ENCODE data around the gene LGR4.

Gene LGR4

DNA sequence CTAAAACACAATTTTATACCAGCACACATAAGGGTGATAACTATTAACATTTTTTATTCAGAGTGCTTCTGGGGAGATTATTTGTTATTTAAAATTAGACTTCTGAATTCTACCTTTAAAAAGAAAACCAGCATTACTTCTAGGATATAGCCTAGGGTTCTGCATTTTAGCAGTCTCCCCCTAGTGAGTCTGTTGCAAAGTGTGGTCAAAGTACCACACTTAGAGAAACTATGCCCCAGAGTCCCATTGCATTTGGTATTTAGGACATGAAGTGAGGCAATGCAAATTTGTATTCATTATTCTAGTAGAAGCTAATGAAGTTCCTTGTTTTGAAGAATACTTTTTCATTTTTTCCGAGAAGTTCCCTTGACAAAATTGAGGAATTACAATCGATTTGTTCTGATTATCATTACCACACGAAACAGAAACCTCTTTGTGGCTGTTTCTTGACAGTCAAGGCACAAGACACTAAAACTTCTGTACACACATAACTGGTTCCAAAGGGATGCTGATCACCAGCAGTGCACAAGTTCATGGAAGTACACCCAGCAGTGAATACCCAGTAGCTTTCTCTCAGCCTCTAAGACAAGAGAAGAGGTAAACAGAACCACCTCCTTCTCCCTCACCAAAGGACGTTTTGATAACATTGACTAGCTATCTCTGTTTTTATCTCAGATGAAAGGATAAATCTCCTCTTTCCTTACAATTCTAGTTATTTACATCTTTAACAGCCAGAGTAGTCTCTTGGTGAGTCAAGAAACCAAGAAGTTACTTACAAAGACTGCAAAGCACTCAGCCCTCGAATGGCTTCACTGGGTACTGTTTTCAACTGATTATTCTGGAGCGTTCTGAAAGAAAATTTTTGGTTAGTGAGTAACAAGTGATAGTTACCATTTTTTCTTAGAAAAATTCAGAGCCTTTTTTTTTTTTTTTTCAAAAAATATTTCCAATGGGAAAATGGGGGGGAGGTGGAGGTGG lies 82.0 kb downstream of the LGR4 start:
- FAIRE-seq (no peak), DNase-seq (ENCODE audit: insufficient read length, low spot score) (no peak)
- TF ChIP-seq POLR2A (IDR thresholded peaks at IDR 0.05; ENCODE audit: low read depth, low read length) = no peak
- TF ChIP-seq POU2F2 (IDR thresholded peaks at IDR 0.05; ENCODE audit: low read depth, low read length) = no peak
- TF ChIP-seq TAF1 (IDR thresholded peaks at IDR 0.05; ENCODE audit: low read depth, low read length) = no peak
- TF ChIP-seq PAX5 (IDR thresholded peaks at IDR 0.05; ENCODE audit: insufficient read depth, low read length, severe bottlenecking) = no peak
- TF ChIP-seq POLR2AphosphoS5 (IDR thresholded peaks at IDR 0.05; ENCODE audit: low read depth, low read length) = no peak
- TF ChIP-seq SPI1 (IDR thresholded peaks at IDR 0.05; ENCODE audit: low read depth, low read length) = no peak

DNA sequence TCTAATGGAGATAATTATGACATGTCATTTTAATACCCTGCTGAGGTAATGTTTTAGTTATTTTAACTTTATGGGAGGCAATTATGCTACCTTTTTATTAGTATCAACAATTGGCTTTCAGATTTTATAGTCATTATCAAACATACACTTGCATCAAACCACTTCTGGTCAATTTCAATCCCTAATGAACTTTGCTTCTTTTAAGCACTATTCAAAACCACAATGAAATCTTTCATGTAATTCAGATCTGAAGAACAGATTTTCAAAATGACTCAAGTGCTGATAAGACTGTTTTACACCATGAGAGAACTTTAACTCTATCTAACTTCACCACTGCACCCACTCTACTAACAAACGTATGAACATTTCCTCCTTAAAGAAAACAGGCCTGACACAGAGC lies 83.7 kb downstream of the LGR4 start:
- no peak for DNase-seq (ENCODE audit: insufficient read length, low spot score)
- no peak for FAIRE-seq
- no peak for TF ChIP-seq POLR2A (IDR thresholded peaks at IDR 0.05; ENCODE audit: low read depth, low read length)
- no peak for TF ChIP-seq POU2F2 (IDR thresholded peaks at IDR 0.05; ENCODE audit: low read depth, low read length)
- no peak for TF ChIP-seq POLR2AphosphoS5 (IDR thresholded peaks at IDR 0.05; ENCODE audit: low read depth, low read length)
- no peak for TF ChIP-seq SPI1 (IDR thresholded peaks at IDR 0.05; ENCODE audit: low read depth, low read length)
- no peak for TF ChIP-seq PAX5 (IDR thresholded peaks at IDR 0.05; ENCODE audit: insufficient read depth, low read length, severe bottlenecking)
- no peak for TF ChIP-seq TAF1 (IDR thresholded peaks at IDR 0.05; ENCODE audit: low read depth, low read length)

DNA sequence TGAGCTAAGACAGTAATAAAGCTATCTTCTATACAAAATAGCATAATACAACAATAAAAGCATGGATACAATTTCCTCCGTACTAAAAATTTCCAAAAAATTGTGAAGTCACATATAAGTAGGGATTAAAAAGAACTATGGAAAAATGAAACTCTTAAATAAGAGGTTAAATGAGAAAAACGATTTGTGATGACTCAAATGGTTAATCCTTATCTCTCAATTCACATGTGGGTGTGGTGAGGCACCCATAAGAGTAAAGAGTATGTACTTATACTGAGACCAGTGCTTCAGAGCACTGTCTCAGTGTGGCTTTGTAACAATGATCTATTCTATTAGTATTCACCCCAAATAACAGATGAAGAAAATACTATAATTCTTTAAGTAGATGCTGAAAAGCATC lies 84.6 kb downstream of the LGR4 start:
- FAIRE-seq = no peak
- TF ChIP-seq SPI1 (IDR thresholded peaks at IDR 0.05; ENCODE audit: low read depth, low read length) (no peak), TAF1 (IDR thresholded peaks at IDR 0.05; ENCODE audit: low read depth, low read length) (no peak), POLR2A (IDR thresholded peaks at IDR 0.05; ENCODE audit: low read depth, low read length) (no peak), PAX5 (IDR thresholded peaks at IDR 0.05; ENCODE audit: insufficient read depth, low read length, severe bottlenecking) (no peak), POU2F2 (IDR thresholded peaks at IDR 0.05; ENCODE audit: low read depth, low read length) (no peak), POLR2AphosphoS5 (IDR thresholded peaks at IDR 0.05; ENCODE audit: low read depth, low read length) (no peak)
- no peak for DNase-seq (ENCODE audit: insufficient read length, low spot score)

DNA sequence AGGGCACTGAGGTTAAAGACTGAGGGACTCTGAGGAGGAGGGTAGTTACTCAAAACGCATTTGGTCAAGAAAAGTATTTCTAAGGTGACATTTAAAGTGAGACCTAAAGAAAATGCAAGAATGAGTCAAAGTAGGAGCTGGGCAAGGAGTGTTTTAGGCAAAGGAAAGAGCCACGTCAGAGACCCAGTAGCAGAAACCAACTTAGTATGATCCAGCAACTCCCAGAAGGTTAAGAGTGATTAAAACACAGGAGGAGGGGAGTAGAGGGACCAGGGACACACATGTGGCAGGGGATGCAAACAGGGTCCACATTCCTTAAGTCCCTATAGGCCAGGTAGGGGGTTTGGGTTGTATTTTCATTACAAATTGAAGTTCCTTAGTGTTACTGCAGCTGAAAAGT lies 85.2 kb downstream of the LGR4 start:
- FAIRE-seq = no peak

DNA sequence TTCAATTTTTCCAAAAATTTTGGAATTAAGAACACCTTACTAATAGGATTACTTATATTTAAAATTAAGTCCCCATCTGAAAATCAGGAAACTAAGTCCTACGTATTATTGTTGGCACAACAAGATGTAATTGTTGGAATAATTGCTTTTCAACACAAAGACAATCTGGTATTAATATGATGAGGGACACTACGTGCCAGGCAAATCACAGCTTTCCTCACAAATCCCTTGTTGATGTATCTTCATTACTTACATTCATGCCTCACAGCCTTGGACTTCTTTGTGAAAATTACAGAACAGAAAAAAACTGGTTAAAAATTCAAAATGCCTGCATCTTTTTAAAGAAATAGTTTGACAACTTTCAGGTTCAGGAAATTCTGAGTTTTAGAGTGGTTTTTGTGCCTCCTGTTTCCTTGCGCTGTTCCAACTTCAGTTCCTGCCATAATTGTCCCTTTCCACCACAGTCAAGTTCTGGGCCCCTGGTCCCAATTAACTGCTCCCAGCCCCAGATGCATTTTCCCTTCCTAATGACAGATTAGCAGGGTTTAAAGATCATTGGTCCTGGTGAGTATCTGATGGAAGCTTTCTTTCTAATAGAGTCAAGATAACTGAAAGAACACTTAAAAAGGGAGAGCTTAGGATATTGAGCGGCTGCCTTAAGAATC lies 86.3 kb downstream of the LGR4 start:
- TF ChIP-seq POLR2A (IDR thresholded peaks at IDR 0.05; ENCODE audit: low read depth, low read length) (no peak), POU2F2 (IDR thresholded peaks at IDR 0.05; ENCODE audit: low read depth, low read length) (no peak), PAX5 (IDR thresholded peaks at IDR 0.05; ENCODE audit: insufficient read depth, low read length, severe bottlenecking) (no peak), POLR2AphosphoS5 (IDR thresholded peaks at IDR 0.05; ENCODE audit: low read depth, low read length) (no peak), SPI1 (IDR thresholded peaks at IDR 0.05; ENCODE audit: low read depth, low read length) (no peak), TAF1 (IDR thresholded peaks at IDR 0.05; ENCODE audit: low read depth, low read length) (no peak)
- no peak for DNase-seq (ENCODE audit: insufficient read length, low spot score)
- FAIRE-seq = no peak

More for the DNA sequence above, 85.2 kb downstream of the LGR4 start:
- TF ChIP-seq POLR2A (IDR thresholded peaks at IDR 0.05; ENCODE audit: low read depth, low read length) (no peak), PAX5 (IDR thresholded peaks at IDR 0.05; ENCODE audit: insufficient read depth, low read length, severe bottlenecking) (no peak), SPI1 (IDR thresholded peaks at IDR 0.05; ENCODE audit: low read depth, low read length) (no peak), POU2F2 (IDR thresholded peaks at IDR 0.05; ENCODE audit: low read depth, low read length) (no peak)
- no peak for DNase-seq (ENCODE audit: insufficient read length, low spot score)

DNA sequence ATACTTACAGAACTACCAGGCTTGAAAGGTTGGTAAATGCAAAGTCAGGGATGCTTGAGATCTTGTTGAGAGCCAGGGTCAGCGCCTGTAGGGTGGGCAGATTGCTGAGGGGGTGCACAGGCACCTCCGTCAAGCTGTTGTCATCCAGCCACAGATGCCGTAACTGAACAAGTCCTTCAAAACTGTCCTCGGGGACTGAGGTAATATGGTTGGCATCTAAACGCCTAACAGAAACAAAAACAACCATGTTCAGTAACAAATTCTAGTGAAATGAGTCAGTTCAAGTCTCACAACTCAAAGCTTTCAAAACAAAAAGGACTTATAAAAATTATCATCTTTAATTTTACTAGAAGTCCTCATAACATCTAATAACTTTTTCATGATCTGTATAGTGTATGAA lies 87.3 kb downstream of the LGR4 start:
- no peak for FAIRE-seq
- TF ChIP-seq SPI1 (IDR thresholded peaks at IDR 0.05; ENCODE audit: low read depth, low read length) (no peak), POLR2A (IDR thresholded peaks at IDR 0.05; ENCODE audit: low read depth, low read length) (no peak), POU2F2 (IDR thresholded peaks at IDR 0.05; ENCODE audit: low read depth, low read length) (no peak), TAF1 (IDR thresholded peaks at IDR 0.05; ENCODE audit: low read depth, low read length) (no peak), POLR2AphosphoS5 (IDR thresholded peaks at IDR 0.05; ENCODE audit: low read depth, low read length) (no peak), PAX5 (IDR thresholded peaks at IDR 0.05; ENCODE audit: insufficient read depth, low read length, severe bottlenecking) (no peak)
- no peak for DNase-seq (ENCODE audit: insufficient read length, low spot score)

DNA sequence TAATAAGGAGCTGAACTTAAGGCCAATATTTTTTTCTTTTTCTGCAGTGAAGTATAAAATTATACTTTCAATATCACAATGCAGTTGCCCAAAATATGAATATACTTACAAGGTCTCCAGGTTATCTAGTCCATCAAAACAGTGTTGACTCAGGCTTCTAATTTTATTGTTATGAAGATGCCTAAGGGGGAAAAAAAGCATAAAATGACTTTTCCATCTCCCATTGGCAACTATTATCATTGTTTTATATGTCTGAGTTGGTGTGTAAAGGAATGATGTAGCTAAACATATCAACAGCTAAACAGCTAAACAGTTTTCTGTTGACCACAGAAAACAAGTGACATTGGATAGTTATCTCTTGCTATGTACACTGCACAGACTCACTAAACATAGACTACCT lies 88.4 kb downstream of the LGR4 start:
- FAIRE-seq (no peak), DNase-seq (ENCODE audit: insufficient read length, low spot score) (no peak)
- no peak for TF ChIP-seq SPI1 (IDR thresholded peaks at IDR 0.05; ENCODE audit: low read depth, low read length)

DNA sequence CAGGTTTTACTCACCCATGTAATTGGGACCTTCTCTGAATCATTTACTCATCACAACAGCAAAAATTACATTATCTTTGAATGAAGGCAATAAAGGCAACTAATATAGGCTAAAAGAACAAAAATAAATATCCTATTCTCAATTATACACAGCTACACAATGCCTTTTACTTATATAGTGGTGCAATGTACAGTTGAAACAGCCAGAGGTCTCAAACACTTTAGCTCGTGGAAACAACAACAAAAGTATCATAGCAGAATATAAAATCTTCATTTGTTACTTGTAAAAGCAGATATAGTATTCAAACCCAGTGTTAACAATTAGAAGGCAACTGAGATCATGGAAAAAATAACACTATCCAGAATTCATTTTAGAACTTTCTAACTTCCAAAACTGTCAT lies 88.9 kb downstream of the LGR4 start:
- DNase-seq (ENCODE audit: insufficient read length, low spot score) (no peak), FAIRE-seq (no peak)
- TF ChIP-seq TAF1 (IDR thresholded peaks at IDR 0.05; ENCODE audit: low read depth, low read length) (no peak), PAX5 (IDR thresholded peaks at IDR 0.05; ENCODE audit: insufficient read depth, low read length, severe bottlenecking) (no peak), POU2F2 (IDR thresholded peaks at IDR 0.05; ENCODE audit: low read depth, low read length) (no peak), SPI1 (IDR thresholded peaks at IDR 0.05; ENCODE audit: low read depth, low read length) (no peak), POLR2AphosphoS5 (IDR thresholded peaks at IDR 0.05; ENCODE audit: low read depth, low read length) (no peak), POLR2A (IDR thresholded peaks at IDR 0.05; ENCODE audit: low read depth, low read length) (no peak)

DNA sequence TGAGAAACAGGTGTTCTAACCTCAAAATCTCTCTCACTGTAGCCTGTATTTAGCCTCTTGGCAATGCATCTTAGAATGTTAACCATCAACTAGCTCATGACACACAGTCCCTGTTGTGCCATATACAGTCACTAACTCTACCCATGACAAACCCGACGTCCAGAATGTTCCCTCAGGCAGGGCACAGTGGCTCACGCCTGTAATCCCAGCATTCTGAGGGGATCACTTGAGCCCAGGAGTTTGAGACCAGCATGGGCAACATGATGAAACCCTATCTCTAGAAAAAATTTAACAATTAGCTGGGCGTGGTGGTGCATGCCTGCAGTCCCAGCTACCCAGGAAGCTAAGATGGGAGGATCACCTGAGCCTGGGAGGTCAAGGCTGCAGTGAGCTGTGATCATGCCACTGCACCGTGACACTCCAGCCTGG lies 91.3 kb downstream of the LGR4 start:
- TF ChIP-seq PAX5 (IDR thresholded peaks at IDR 0.05; ENCODE audit: insufficient read depth, low read length, severe bottlenecking) (no peak), POU2F2 (IDR thresholded peaks at IDR 0.05; ENCODE audit: low read depth, low read length) (no peak), TAF1 (IDR thresholded peaks at IDR 0.05; ENCODE audit: low read depth, low read length) (no peak)
- peak; percentile 66 for FAIRE-seq
- DNase-seq (ENCODE audit: insufficient read length, low spot score) = no peak
